Aorta (tissue), 5 donors: ENCODE results near the gene UBQLN3. TPM values are rescaled to one million over a fixed set of nuclear protein-coding genes. Genes with fewer than 3 reads are reported as not detected.

Source experiments
- ATAC-seq: fragments of 200-7000 bp; cut with Tn5 transposase; one replicate; pipeline ENCODE4 v1.9.1; 2022; ENCODE audit warnings: moderate library complexity; ENCODE audit not compliant: low FRiP score
- DNase-seq, 2 donors: peaks; one replicate each; pipeline ENCODE4 v3.0.0-alpha.2; 2020
- H3K27ac ChIP-seq, 2 donors: one replicate each; pipeline ENCODE4 v1.5.1; 2013; ENCODE audit warnings: low read length in 2 of 2, mild to moderate bottlenecking in 2 of 2, moderate library complexity in 2 of 2, control low read depth in 1 of 2, inconsistent platforms in 1 of 2, low read depth in 1 of 2
- H3K27me3 ChIP-seq, 2 donors: one replicate each; pipeline ENCODE4 v1.6.1; 2013; ENCODE audit warnings: control low read depth in 1 of 2, low read length in 1 of 2, mild to moderate bottlenecking in 1 of 2, moderate library complexity in 1 of 2; ENCODE audit not compliant: insufficient read depth in 2 of 2, control insufficient read depth in 1 of 2
- H3K36me3 ChIP-seq, 2 donors: one replicate each; pipeline ENCODE4 v1.6.1; 2013; ENCODE audit warnings: control low read depth in 1 of 2, low read length in 1 of 2, mild to moderate bottlenecking in 1 of 2; ENCODE audit not compliant: insufficient read depth in 2 of 2, control insufficient read depth in 1 of 2
- H3K4me1 ChIP-seq, 2 donors: one replicate each; pipeline ENCODE4 v1.6.1; 2013; ENCODE audit warnings: low read length in 2 of 2, control low read depth in 1 of 2, mild to moderate bottlenecking in 1 of 2, moderate library complexity in 1 of 2; ENCODE audit not compliant: insufficient read depth in 2 of 2, control insufficient read depth in 1 of 2
- H3K4me3 ChIP-seq, 2 donors: one replicate each; pipeline ENCODE4 v1.5.1; 2013; ENCODE audit warnings: low read length in 2 of 2, control low read depth in 1 of 2, mild to moderate bottlenecking in 1 of 2
- H3K9me3 ChIP-seq: one replicate; pipeline ENCODE4 v1.6.1; 2013; ENCODE audit warnings: mild to moderate bottlenecking, low read length; ENCODE audit not compliant: control insufficient read depth
- WGBS, 2 donors: extraction: QIAGEN DNeasy Blood & Tissue Kit; methylation state at CpG; one replicate each; pipeline ENCODE4 v1.1.7; 2013; 5-methylcytosine and 5-hydroxymethylcytosine counted together
- intact Hi-C, 2 donors: fragments of 100-400 bp; cut with DNase I; formaldehyde crosslinking; loops; one replicate each; pipeline versions ENCODE4 v1.14.2 to v1.15.0; 2022
- polyA plus RNA-seq, 2 donors: library from polyadenylated mRNA; stranded (reverse); fragments of 200-250 nt; gene quantifications; one replicate each; pipeline ENCODE4 v1.2.3, GENCODE V29; 2013
- total RNA-seq, 2 donors: library from RNA; stranded (reverse); fragmentation: NEBNext Ultra II Directional; extraction: Animal tissue kit (Norgen Biotek cat#: 25700); gene quantifications; one replicate each; pipeline ENCODE4 v1.2.1, GENCODE V29; 2021
- donor health status: healthy with polysubstance abuse.
- donor health status: Bipolar disorder and iron deficiency.
- donor health status: DM: no; HTN: no; CAD: no.
- donor health status: DM: no; HTN: no; CAD: no.
- donor health status: DM: yes; HTN: yes; CAD: no.

Gene UBQLN3
- total and polyA plus RNA-seq, 4 donors: 0.71 to 0.99 TPM; not detected in 2

DNA sequence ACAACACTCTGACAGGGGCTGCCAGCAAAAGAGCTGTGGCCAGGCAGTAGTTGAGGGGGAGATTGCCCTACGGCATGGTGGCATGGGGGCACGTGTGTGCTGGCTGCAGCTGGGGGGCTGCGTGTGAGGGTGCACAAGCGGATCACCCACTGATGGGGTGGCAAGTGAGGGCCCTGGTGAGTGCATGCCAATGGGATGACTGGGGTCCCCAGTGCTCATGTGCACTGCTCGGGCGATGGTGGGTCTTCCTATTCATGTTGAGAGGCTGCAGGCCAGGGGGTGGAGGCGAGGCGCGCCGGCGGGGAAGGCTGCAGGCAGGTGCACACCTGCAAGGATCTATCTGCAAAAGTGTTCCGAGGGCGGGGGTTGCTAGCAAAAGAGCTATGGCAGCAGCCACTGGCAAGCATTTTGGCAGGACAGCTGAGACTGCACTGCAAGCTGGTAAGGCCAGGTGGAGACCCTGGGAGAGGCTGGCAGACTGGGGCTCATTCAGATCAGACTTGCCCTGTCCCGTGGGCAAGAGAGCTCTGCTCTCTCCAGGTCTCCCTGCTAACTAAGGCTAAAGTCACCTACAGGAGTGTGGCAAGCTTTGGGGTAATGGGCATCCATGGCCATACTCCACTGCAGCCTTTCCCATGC, 48.7 kb downstream of the UBQLN3 start:
- peak; percentile 50 for ATAC-seq
- H3K9me3 ChIP-seq: peaks cover 4% of the 10 kb centered on the region
- DNase-seq: peak in 1 of 2 donors; percentile 63
- no peak overlapping the region for H3K4me3 ChIP-seq
- intact Hi-C loops: no loop called here
- no peaks in the 10 kb centered on the region for H3K27me3 ChIP-seq
- 90 to 95% methylated on average over 14 of the region's 14 CpGs for WGBS, 2 donors
- H3K4me1 ChIP-seq: no peaks in the 10 kb centered on the region
- no peak overlapping the region for H3K27ac ChIP-seq
- no peaks in the 10 kb centered on the region for H3K36me3 ChIP-seq

Other genes starting within 250 kb of the UBQLN3 start
- gene HBE1, start 240.0 kb downstream of the UBQLN3 start, total RNA-seq: not detected
- gene HBE1, start 240.0 kb downstream of the UBQLN3 start, polyA plus RNA-seq: not detected
- not detected for gene OR51B4, start 208.0 kb downstream of the UBQLN3 start, total RNA-seq
- not detected for gene OR51B4, start 208.0 kb downstream of the UBQLN3 start, polyA plus RNA-seq
- not detected for gene OR51B2, start 185.7 kb downstream of the UBQLN3 start, total RNA-seq
- gene OR51B2, start 185.7 kb downstream of the UBQLN3 start, polyA plus RNA-seq: not detected
- 1 to 10 TPM in 1 of 2 donors, under 1 TPM in 1; 0.71 to 1.2 TPM for gene OR51B5, start 166.4 kb downstream of the UBQLN3 start, total RNA-seq
- not detected for gene OR51B5, start 166.4 kb downstream of the UBQLN3 start, polyA plus RNA-seq
- gene OR51B6, start 158.4 kb downstream of the UBQLN3 start, total RNA-seq: not detected
- not detected for gene OR51B6, start 158.4 kb downstream of the UBQLN3 start, polyA plus RNA-seq
- gene OR51M1, start 126.1 kb downstream of the UBQLN3 start, total RNA-seq: not detected
- gene OR51M1, start 126.1 kb downstream of the UBQLN3 start, polyA plus RNA-seq: not detected
- gene OR51Q1, start 87.8 kb downstream of the UBQLN3 start, total RNA-seq: not detected
- gene OR51Q1, start 87.8 kb downstream of the UBQLN3 start, polyA plus RNA-seq: 1 to 10 TPM in 1 of 2 donors, not detected in 1; 1.4 TPM
- gene OR51I1, start 68.4 kb downstream of the UBQLN3 start, total RNA-seq: under 1 TPM; 0.42 to 0.49 TPM
- gene OR51I1, start 68.4 kb downstream of the UBQLN3 start, polyA plus RNA-seq: not detected
- not detected for gene OR51I2, start 60.6 kb downstream of the UBQLN3 start, total RNA-seq
- not detected for gene OR51I2, start 60.6 kb downstream of the UBQLN3 start, polyA plus RNA-seq
- not detected for gene OR52D1, start 21.3 kb downstream of the UBQLN3 start, total RNA-seq
- not detected for gene OR52D1, start 21.3 kb downstream of the UBQLN3 start, polyA plus RNA-seq
- 1 to 10 TPM in 1 of 2 donors, under 1 TPM in 1; 0.88 to 1.3 TPM for gene UBQLNL, start 6.7 kb upstream of the UBQLN3 start, total RNA-seq
- 1 to 10 TPM in 1 of 2 donors, not detected in 1; 1.6 TPM for gene UBQLNL, start 6.7 kb upstream of the UBQLN3 start, polyA plus RNA-seq
- gene OR52H1, start 38.6 kb upstream of the UBQLN3 start, total RNA-seq: under 1 TPM; 0.78 to 0.96 TPM
- not detected for gene OR52H1, start 38.6 kb upstream of the UBQLN3 start, polyA plus RNA-seq
- not detected for gene OR52B6, start 70.9 kb upstream of the UBQLN3 start, total RNA-seq
- gene OR52B6, start 70.9 kb upstream of the UBQLN3 start, polyA plus RNA-seq: not detected
- 1 to 10 TPM; 2.1 to 5.1 TPM for gene TRIM6, start 86.7 kb upstream of the UBQLN3 start, total RNA-seq
- gene TRIM6, start 86.7 kb upstream of the UBQLN3 start, polyA plus RNA-seq: 1 to 10 TPM; 3.6 to 6.3 TPM
- gene TRIM34, start 115.0 kb upstream of the UBQLN3 start, total RNA-seq: 1 to 10 TPM; 5.6 to 9.2 TPM
- gene TRIM34, start 115.0 kb upstream of the UBQLN3 start, polyA plus RNA-seq: 1 to 10 TPM; 5.1 to 5.8 TPM
- 10 to 100 TPM; 38.8 to 42.0 TPM for gene TRIM5, start 175.1 kb upstream of the UBQLN3 start, total RNA-seq
- gene TRIM5, start 175.1 kb upstream of the UBQLN3 start, polyA plus RNA-seq: 10 to 100 TPM; 16.0 to 21.0 TPM
- 100 to 1,000 TPM in 1 of 2 donors, 10 to 100 TPM in 1; 71.4 to 109 TPM for gene TRIM22, start 179.8 kb upstream of the UBQLN3 start, total RNA-seq
- gene TRIM22, start 179.8 kb upstream of the UBQLN3 start, polyA plus RNA-seq: 100 to 1,000 TPM in 1 of 2 donors, 10 to 100 TPM in 1; 39.9 to 110 TPM
- under 1 TPM; 0.24 to 0.26 TPM for gene OR56B1, start 226.5 kb upstream of the UBQLN3 start, total RNA-seq
- gene OR56B1, start 226.5 kb upstream of the UBQLN3 start, polyA plus RNA-seq: not detected
- under 1 TPM; 0.78 to 0.87 TPM for gene OR52N4, start 244.3 kb upstream of the UBQLN3 start, total RNA-seq
- 1 to 10 TPM in 1 of 2 donors, not detected in 1; 1.2 TPM for gene OR52N4, start 244.3 kb upstream of the UBQLN3 start, polyA plus RNA-seq